T-helper 1 cell treated with Interleukin-12 subunit alpha and Interleukin-12 subunit beta and Interleukin-4 antibody, amounts not matched to agents 30 ng/mL and 1 ng/mL, for 36 hours (primary cell): ENCODE data around the gene CDKL1. TPM values are rescaled to one million over a fixed set of nuclear protein-coding genes. Genes with fewer than 3 reads are reported as not detected.

ENCODE experiments used
- intact Hi-C: fragments of 100-400 bp; cut with micrococcal nuclease; formaldehyde crosslinking; loops from one replicate; pipeline ENCODE4 v1.15.1; 2024
- total RNA-seq: library from RNA; stranded (reverse); gene quantifications from 2 replicates; pipeline ENCODE4 v1.2.3, GENCODE V29; 2022

CDKL1 gene
- total RNA-seq, 1 donor from 2014 or later: 9.9 TPM

GRCh38 chr14:50290306-50290705 lies 106.4 kb downstream of the CDKL1 start:
- intact Hi-C loops: no loop called here

DNA sequence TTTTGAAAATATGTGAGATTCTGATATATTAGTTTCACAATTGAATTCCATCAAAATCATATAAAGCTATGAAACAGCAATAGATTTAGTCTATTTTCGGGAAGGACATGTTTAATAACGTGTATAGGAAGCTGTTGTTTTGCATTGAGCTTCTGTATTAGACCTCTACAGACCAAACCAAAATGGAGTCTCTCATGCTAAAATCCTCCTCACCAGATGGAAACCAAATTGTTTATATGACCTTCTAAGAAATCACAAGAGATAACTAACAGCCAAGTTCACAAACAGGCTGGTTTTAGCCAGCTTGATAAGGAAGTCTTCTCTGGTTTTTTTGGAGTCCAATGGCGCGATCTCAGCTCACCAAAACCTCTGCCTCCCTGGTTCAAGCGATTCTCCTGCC lies 108.5 kb downstream of the CDKL1 start:
- intact Hi-C loops: no loop called here

GRCh38 chr14:50285861-50286260 lies 110.8 kb downstream of the CDKL1 start:
- intact Hi-C loops: no loop called here

Other genes with a start within 250 kb of the CDKL1 start
- gene SOS2, start 165.3 kb downstream of the CDKL1 start, total RNA-seq: 20.7 and 23.5 TPM in 2 replicates
- 9.8 and 11.6 TPM in 2 replicates for gene L2HGDH, start 84.7 kb downstream of the CDKL1 start, total RNA-seq
- gene DMAC2L, start 84.6 kb downstream of the CDKL1 start, total RNA-seq: 15.6 and 16.9 TPM in 2 replicates
- 20.6 and 22.0 TPM in 2 replicates for gene MAP4K5, start 135.7 kb upstream of the CDKL1 start, total RNA-seq
- gene ATL1, start 163.3 kb upstream of the CDKL1 start, total RNA-seq: 0.56 and 1.5 TPM in 2 replicates